GM12878 (cell line): ENCODE data around the gene POLN. TPM values are rescaled to one million over a fixed set of nuclear protein-coding genes. Genes with fewer than 3 reads are reported as not detected.

Source experiments
- ATAC-seq: fragments of 200-7000 bp; cut with Tn5 transposase; 3 replicates; pipeline ENCODE4 v1.9.1; 2020; ENCODE audit warnings: mild to moderate bottlenecking, moderate library complexity
- BruUV-seq: library from RNA; stranded (reverse); fragments of 400-500 nt; replicated peaks from 2 replicates; lab custom pipeline; 2021; lab: Mats Ljungman, UMichigan
- CTCF ChIA-PET: fragments of 300-600 bp; sonication (Branson Sonifier 250); formaldehyde crosslinking; extraction: SDS; loops from one replicate; lab custom pipeline; 2021; ENCODE audit warnings: inconsistent platforms; lab: Yijun Ruan, JAX
- POLR2A ChIA-PET: fragments of 350-600 bp; formaldehyde crosslinking; extraction: SDS; loops from one replicate; lab custom pipeline; 2021; ENCODE audit warnings: inconsistent platforms; lab: Charles Lee
- RAD21 ChIA-PET: fragments of 300-600 bp; sonication (Branson Sonifier 250); formaldehyde crosslinking; loops from one replicate; lab custom pipeline; 2023; ENCODE audit warnings: antibody characterized with exemption; ENCODE audit not compliant: unreplicated experiment; lab: Charles Lee
- SMC1A ChIA-PET: fragments of 300-600 bp; sonication (Branson Sonifier 250); formaldehyde crosslinking; loops from one replicate; lab custom pipeline; 2023; ENCODE audit not compliant: unreplicated experiment, uncharacterized antibody; lab: Charles Lee
- DNase-seq: peaks from one replicate; pipeline ENCODE4 v3.0.0-alpha.2; 2011; ENCODE audit warnings: low read depth, low spot score
- FAIRE-seq: peaks from 3 replicates; lab custom pipeline; 2011; peaks lifted over from hg19 to GRCh38; lab: Jason Lieb, UNC
- H2AFZ ChIP-seq: 2 replicates; pipeline ENCODE4 v1.6.0; 2011; ENCODE audit warnings: low read depth, low read length, control low read depth; ENCODE audit not compliant: control insufficient read depth
- H3K27ac ChIP-seq: 2 replicates; pipeline ENCODE4 v1.5.1; 2011; ENCODE audit warnings: control low read depth; ENCODE audit not compliant: control insufficient read depth, insufficient read depth
- H3K27me3 ChIP-seq, 2 experiments: replicated peaks in 1 of 2; 2 replicates each; pipeline versions ENCODE4 v1.6.0 to v1.6.1; 2011; ENCODE audit warnings: low read length in 1 of 2; ENCODE audit not compliant: control insufficient read depth in 2 of 2, insufficient read depth in 2 of 2
- H3K36me3 ChIP-seq, 2 experiments: 2 replicates each; pipeline ENCODE4 v1.5.1; 2011; ENCODE audit warnings: low read length in 1 of 2; ENCODE audit not compliant: control insufficient read depth in 2 of 2, insufficient read depth in 2 of 2
- H3K4me1 ChIP-seq: 2 replicates; pipeline ENCODE4 v1.6.1; 2011; ENCODE audit warnings: mild to moderate bottlenecking, low read length, moderate library complexity, mixed read lengths; ENCODE audit not compliant: control insufficient read depth, insufficient read depth
- H3K4me2 ChIP-seq: 2 replicates; pipeline ENCODE4 v1.6.0; 2011; ENCODE audit warnings: control low read depth; ENCODE audit not compliant: control insufficient read depth, insufficient read depth
- H3K4me3 ChIP-seq: fragments of 200-600 bp; sonication (generic); 2 replicates; pipeline ENCODE4 v1.5.1; 2016
- H3K79me2 ChIP-seq: 2 replicates; pipeline ENCODE4 v1.6.0; 2011; ENCODE audit warnings: low read length; ENCODE audit not compliant: control insufficient read depth, insufficient read depth
- H3K9ac ChIP-seq: 2 replicates; pipeline ENCODE4 v1.8.0; 2011; ENCODE audit warnings: low read length, control low read depth, mixed read lengths; ENCODE audit not compliant: control insufficient read depth, insufficient read depth
- H3K9me3 ChIP-seq: replicated peaks from 3 replicates; pipeline ENCODE4 v1.5.1; 2011; ENCODE audit warnings: mild to moderate bottlenecking, low read length; ENCODE audit not compliant: control insufficient read depth, insufficient read depth
- H4K20me1 ChIP-seq: 2 replicates; pipeline ENCODE4 v1.6.0; 2011; ENCODE audit not compliant: control insufficient read depth, insufficient read depth
- CBX5 ChIP-seq: sonication (generic); IDR thresholded peaks from 2 replicates; pipeline ENCODE4 v1.6.1; 2016; ENCODE audit warnings: low read depth, moderate library complexity, mild to moderate bottlenecking, inconsistent platforms
- EED ChIP-seq: sonication (generic); IDR thresholded peaks from 2 replicates; pipeline ENCODE4 v1.6.1; 2016; ENCODE audit warnings: antibody characterized with exemption, low read depth
- EGR1 ChIP-seq, 2 experiments: IDR thresholded peaks; 1 replicate in 1 of 2; 2 replicates in 1 of 2; pipeline ENCODE4 v1.6.1; 2011 to 2012; ENCODE audit warnings: low read depth in 2 of 2, low read length in 2 of 2, borderline replicate concordance in 1 of 2, mild to moderate bottlenecking in 1 of 2, moderate library complexity in 1 of 2
- EZH2 ChIP-seq: IDR thresholded peaks from 2 replicates; pipeline ENCODE4 v1.6.1; 2012; ENCODE audit warnings: low read depth, mild to moderate bottlenecking, control low read depth, inconsistent platforms, low read length, borderline replicate concordance; ENCODE audit not compliant: control insufficient read depth
- GABPA ChIP-seq: IDR thresholded peaks from 2 replicates; pipeline ENCODE4 v1.6.1; 2014; ENCODE audit warnings: antibody characterized with exemption, low read depth, mild to moderate bottlenecking, inconsistent platforms
- IKZF1 ChIP-seq: fragments of 450-650 bp; conservative IDR thresholded peaks from 2 replicates; pipeline ENCODE4 v1.6.1; 2017; ENCODE audit warnings: antibody characterized with exemption, mild to moderate bottlenecking
- PAX5 ChIP-seq: IDR thresholded peaks from 2 replicates; pipeline ENCODE4 v1.6.1; 2011; ENCODE audit warnings: low read depth, low read length, borderline replicate concordance
- POU2F2 ChIP-seq: IDR thresholded peaks from 3 replicates; pipeline ENCODE4 v1.6.1; 2011; ENCODE audit warnings: low read depth, mild to moderate bottlenecking, low read length, borderline replicate concordance
- RUNX3 ChIP-seq: IDR thresholded peaks from 2 replicates; pipeline ENCODE4 v1.6.1; 2012; ENCODE audit warnings: low read length, inconsistent platforms
- SMARCA5 ChIP-seq: fragments of 450-650 bp; IDR thresholded peaks from 2 replicates; pipeline ENCODE4 v1.6.1; 2017; ENCODE audit warnings: mild to moderate bottlenecking
- SREBF2 ChIP-seq: IDR thresholded peaks from 2 replicates; pipeline ENCODE4 v1.6.1; 2012; ENCODE audit warnings: mild to moderate bottlenecking, low read length
- ZNF217 ChIP-seq: fragments of 450-650 bp; IDR thresholded peaks from 2 replicates; pipeline ENCODE4 v1.6.1; 2017; ENCODE audit warnings: antibody characterized with exemption, mild to moderate bottlenecking
- WGBS: methylation state at CpG from one replicate; pipeline ENCODE4 v1.1.6; 2016; ENCODE audit warnings: low lambda C conversion rate; ENCODE audit not compliant: insufficient replicate concordance, insufficient coverage; ENCODE audit errors: missing lambda C conversion rate; 5-methylcytosine and 5-hydroxymethylcytosine counted together
- in situ Hi-C: fragments of 300-500 bp; cut with MboI; formaldehyde crosslinking; loops from 9 replicates; pipeline ENCODE4 v1.14.3; 2018; ENCODE audit warnings: mixed read lengths
- intact Hi-C: fragments of 100-400 bp; cut with micrococcal nuclease; formaldehyde crosslinking; loops from one replicate; pipeline ENCODE4 v1.14.2; 2022; ENCODE audit not compliant: unreplicated experiment
- polyA plus RNA-seq, 11 experiments: library from polyadenylated mRNA; depleted of rRNA in 4 of 11; unstranded in 6 of 11; stranded (reverse) in 5 of 11; fragments of >200 nt; fragmentation: Nextera tagmentation in 4 of 11; fragmentation: Illumina TruSeq in 1 of 11; extraction: Ambion mirVana in 4 of 11; extraction: Trizol in 1 of 11; gene quantifications; 1 replicate in 1 of 11; 2 replicates in 10 of 11; pipeline versions ENCODE4 v1.2.1 to v1.2.3, GENCODE V29; 2011 to 2016; ENCODE audit warnings: inconsistent platforms in 2 of 11, missing spikeins in 2 of 11, low read depth in 1 of 11
- total RNA-seq, 4 experiments: library from RNA; depleted of rRNA in 3 of 4; stranded (reverse); fragments of >200 nt in 3 of 4; fragmentation: Illumina TruSeq in 1 of 4; extraction: Trizol in 1 of 4; gene quantifications; 2 replicates each; pipeline versions ENCODE4 v1.2.1 to v1.2.3, GENCODE V29; 2013 to 2021
- TF ChIP-seq, protein P1 (sequence below): fragments of 450-650 bp; IDR thresholded peaks from 2 replicates; pipeline ENCODE4 v1.6.1; 2016; ENCODE audit warnings: mild to moderate bottlenecking

The POLN gene
- total and polyA plus RNA-seq, 10 of the 15 experiments (the other 5 are each of a cell fraction or from before 2014, with no cell fraction given) = 0.09 to 2.0 (median 0.95) TPM; not detected in 1

DNA sequence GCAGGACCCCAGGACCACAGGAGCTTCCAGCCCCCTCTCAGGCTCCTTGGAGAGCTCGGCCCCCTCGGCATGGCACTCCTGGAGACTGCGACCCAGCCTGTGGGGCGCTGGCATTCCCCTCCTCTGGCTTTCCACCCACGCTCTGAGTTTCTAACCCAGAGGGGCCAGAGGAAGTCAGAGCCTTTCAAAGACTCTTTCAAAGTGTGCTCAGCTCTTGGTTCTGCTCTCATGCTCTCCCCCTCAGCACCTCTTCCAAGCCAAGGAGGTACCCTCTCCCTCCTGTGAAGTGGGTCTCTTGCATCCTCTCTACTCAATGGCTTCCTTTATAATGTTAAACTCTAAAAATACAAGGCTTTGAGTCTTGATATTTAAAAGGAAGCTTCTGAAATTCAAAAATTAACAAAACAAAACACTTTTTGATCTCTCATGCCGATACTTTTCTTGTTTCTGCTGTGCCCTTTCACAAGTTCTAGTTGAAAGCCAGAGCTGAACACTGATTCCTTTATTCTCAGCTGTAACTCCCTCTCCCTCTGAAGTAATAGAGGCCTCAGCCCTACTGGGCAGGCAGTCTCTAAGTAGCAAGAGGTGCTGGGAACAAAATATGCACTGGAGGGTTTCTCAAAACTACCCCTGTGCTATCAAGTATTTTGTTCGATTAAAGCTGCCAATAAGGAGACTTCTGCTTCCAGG, 100.0 kb downstream of the POLN start:
- ATAC-seq = peak; percentile 83
- Histone ChIP-seq H3K36me3 (no peaks in the 10 kb centered on the region), H3K9me3 (no peaks in the 10 kb centered on the region), H3K79me2 (no peaks in the 10 kb centered on the region), H3K27ac (peak overlapping the region; percentile 15; the same call in 1 of the 2 replicates), H4K20me1 (no peaks in the 10 kb centered on the region), H3K4me2 (no peak overlapping the region; the same call in 1 of the 2 replicates), H3K27me3 (no peaks in the 10 kb centered on the region), H2AFZ (peak overlapping the region; percentile 13; the same call in 1 of the 2 replicates), H3K4me1 (peaks cover 15% of the 10 kb centered on the region), H3K4me3 (no peak overlapping the region), H3K9ac (no peak overlapping the region)
- intact Hi-C loops = no loop called here
- no TSS peak for BruUV-seq
- ChIA-PET RAD21 (interaction anchor here (0.9 to 1.5 kb wide), 4 partner anchors 9 to 133 kb away, joined by 3 to 6 read pairs (median 4); partner anchors contain the start of gene NELFA), POLR2A (interaction anchor here (1.8 kb wide), 1 partner anchor 133 kb away, joined by 5 read pairs; the partner anchor contains the start of gene NELFA), CTCF (interaction anchor here (0.7 to 1.0 kb wide), 3 partner anchors 9 to 78 kb away, joined by 3 read pairs; no protein-coding TSS in a partner anchor), SMC1A (interaction anchor here (1.0 to 1.4 kb wide), 3 partner anchors 11 to 30 kb away, joined by 3 to 4 read pairs (median 4); no protein-coding TSS in a partner anchor)
- DNase-seq = no peak
- no peak for FAIRE-seq
- 0 out of 2 replicates have a peak, but pooled peaks have one; percentile 34 for TF ChIP-seq PAX5
- TF ChIP-seq EZH2 = no peak
- no peak for TF ChIP-seq GABPA
- peak in 1 of 2 experiments; percentile 89; a peak in 2 of 3 replicates for TF ChIP-seq EGR1 (IDR thresholded peaks at IDR 0.05; ENCODE audit: borderline replicate concordance in 1 of 2, low read depth in 2 of 2, low read length in 2 of 2)
- no peak for TF ChIP-seq SMARCA5
- TF ChIP-seq ZNF217 = no peak
- TF ChIP-seq RUNX3 = peak; percentile 47; the same call in 1 of the 2 replicates
- TF ChIP-seq, protein P1, sequence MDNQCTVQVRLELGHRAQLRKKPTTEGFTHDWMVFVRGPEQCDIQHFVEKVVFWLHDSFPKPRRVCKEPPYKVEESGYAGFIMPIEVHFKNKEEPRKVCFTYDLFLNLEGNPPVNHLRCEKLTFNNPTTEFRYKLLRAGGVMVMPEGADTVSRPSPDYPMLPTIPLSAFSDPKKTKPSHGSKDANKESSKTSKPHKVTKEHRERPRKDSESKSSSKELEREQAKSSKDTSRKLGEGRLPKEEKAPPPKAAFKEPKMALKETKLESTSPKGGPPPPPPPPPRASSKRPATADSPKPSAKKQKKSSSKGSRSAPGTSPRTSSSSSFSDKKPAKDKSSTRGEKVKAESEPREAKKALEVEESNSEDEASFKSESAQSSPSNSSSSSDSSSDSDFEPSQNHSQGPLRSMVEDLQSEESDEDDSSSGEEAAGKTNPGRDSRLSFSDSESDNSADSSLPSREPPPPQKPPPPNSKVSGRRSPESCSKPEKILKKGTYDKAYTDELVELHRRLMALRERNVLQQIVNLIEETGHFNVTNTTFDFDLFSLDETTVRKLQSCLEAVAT = no peak
- TF ChIP-seq CBX5 = 0 out of 2 replicates have a peak, but pooled peaks have one; percentile 56
- TF ChIP-seq POU2F2 = no peak
- TF ChIP-seq SREBF2 = no peak
- 0 out of 2 replicates have a peak, but pooled peaks have one; percentile 21 for TF ChIP-seq EED
- TF ChIP-seq IKZF1 = peak; percentile 18; the same call in 1 of the 2 replicates
- in situ Hi-C loops = no loop called here
- WGBS = 37% methylated on average over 7 of the region's 7 CpGs
